HG02588 (cell line): ENCODE results near the gene GLI1.
"Not testable (repeated sequence)": the region's sequence is repeated elsewhere in the genome, so short reads cannot be mapped to it uniquely, and the experiment has no call there.

Experiments used
- ATAC-seq: cut with Tn5 transposase; IDR thresholded peaks from one replicate; pipeline ENCODE4 v1.9.1; 2021; ENCODE audit warnings: mild to moderate bottlenecking, moderate library complexity; ENCODE audit not compliant: unreplicated experiment

The GLI1 gene

DNA sequence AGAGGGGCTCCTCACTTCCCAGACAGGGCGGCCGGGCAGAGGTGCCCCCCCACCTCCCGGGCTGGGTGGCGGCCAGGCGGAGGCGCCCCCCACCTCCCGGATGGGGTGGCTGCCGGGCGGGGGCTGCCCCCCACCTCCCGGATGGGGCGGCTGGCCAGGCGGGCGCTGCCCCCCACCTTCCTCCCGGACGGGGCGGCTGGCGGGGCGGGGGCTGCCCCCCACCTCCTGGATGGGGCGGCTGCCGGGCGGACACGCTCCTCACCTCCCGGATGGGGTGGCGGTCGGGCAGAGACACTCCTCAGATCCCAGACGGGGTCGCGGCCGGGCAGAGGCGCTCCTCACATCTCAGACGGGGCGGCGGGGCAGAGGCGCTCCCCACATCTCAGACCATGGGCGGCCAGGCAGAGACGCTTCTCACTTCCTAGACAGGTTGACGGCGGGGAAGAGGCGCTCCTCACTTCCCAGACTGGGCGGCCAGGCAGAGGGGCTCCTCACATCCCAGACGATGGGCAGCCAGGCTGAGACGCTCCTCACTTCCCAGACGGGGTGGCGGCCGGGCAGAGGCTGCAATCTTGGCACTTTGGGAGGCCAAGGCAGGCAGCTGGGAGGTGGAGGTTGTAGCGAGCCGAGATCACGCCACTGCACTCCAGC lies 35.6 kb downstream of the GLI1 start:
- not testable (repeated sequence) for ATAC-seq

DNA sequence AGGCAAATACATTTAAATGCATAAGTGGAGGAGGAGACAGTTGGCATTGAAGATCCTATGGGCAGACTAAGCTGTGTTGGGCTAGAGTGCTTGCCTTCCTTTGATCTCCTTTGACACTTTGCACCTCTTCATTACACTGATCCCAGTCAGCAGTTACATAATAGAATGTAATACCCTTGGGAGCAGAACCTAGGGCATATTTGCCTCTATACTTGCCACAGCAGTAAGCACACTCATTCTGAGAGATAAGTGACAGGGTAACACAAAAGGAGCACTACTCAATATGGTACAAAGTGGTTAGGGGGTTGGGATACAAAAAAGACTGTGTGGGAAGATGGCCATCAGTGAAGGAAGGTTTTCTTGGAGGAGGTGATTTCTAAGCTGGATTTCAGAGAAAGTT lies 37.2 kb downstream of the GLI1 start:
- no peak for ATAC-seq

DNA sequence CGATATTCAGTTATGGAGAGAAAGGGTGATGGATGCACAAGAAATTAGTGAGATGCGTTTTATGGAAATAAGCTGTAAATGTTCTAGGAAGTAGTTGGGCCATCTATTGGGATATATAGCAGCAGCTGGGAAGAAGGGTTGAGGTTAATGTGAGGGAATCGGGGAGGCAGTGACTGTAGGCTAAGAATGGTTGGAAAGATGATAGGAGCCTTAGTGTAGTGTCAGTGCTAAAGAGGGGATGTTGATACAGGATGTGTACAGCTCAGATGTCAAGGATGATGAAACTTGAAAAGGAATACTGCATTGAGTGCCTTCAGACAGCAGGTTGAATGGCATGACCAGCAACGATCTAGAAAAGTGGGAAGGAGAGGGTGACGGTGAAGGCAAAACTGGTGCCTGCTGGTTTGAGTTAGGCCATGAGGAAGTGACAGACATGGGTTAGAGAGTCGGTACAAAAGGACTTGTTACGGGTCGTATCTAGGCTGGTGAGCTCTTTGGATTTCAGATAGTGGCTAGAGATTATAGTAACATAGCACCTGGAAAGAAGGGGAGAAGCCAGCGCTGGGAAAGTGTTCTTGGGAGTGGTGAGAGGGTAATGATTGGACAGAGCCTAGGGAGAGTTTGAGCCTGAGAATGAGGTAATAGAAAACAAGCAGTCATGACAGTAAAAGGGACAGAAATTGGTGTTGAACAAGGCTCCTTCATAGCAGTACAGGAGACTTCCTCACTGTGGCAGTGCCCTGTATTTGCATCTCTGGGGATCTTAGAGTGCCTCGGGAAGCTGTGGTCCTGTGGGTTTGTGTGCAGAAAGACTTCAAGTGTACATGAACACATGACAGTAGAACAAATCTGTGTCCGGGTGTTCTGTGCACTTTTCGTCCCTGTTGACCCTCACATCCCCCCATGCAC lies 37.9 kb downstream of the GLI1 start:
- no peak for ATAC-seq

DNA sequence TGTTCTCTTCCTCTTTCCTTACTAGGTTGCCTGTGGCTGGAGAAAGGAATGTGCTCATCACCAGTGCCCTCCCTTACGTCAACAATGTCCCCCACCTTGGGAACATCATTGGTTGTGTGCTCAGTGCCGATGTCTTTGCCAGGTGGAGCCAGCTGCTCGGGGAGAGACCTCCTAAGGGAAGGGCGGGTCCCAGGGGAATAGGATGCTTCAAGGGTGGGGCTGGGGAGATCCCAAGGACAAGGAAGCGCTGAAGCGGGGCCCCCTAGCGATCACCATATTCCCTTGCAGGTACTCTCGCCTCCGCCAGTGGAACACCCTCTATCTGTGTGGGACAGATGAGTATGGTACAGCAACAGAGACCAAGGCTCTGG lies 38.5 kb downstream of the GLI1 start:
- ATAC-seq: no peak

DNA sequence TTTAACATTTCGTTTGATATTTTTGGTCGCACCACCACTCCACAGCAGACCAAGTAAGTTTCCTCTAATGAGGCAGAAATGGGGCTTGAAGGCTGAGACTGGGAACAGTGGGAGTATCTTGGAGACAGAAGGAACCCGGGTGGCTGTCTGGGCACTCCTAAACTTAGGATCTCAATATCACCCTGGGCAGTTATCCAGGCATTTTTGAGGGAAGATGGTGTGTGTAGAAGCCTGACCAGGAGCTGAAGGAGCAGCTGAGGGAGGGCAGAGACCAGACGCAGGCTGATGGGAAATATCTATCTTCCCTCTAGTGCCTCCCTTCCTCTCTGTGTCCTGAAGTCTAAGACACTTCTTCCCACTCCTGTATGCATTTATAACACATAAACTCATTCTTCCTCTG lies 39.0 kb downstream of the GLI1 start:
- no peak for ATAC-seq

DNA sequence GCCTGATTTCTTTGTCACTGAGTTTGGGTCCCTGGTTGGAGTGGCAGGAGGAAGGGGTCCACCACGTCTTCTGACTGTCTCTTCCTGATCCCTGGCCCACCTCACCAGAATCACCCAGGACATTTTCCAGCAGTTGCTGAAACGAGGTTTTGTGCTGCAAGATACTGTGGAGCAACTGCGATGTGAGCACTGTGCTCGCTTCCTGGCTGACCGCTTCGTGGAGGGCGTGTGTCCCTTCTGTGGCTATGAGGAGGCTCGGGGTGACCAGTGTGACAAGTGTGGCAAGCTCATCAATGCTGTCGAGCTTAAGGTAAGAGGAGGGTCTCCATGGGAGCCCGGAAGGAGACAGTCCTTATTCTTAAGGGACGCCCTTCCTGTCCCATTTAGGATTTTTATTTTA lies 40.6 kb downstream of the GLI1 start:
- ATAC-seq: no peak

DNA sequence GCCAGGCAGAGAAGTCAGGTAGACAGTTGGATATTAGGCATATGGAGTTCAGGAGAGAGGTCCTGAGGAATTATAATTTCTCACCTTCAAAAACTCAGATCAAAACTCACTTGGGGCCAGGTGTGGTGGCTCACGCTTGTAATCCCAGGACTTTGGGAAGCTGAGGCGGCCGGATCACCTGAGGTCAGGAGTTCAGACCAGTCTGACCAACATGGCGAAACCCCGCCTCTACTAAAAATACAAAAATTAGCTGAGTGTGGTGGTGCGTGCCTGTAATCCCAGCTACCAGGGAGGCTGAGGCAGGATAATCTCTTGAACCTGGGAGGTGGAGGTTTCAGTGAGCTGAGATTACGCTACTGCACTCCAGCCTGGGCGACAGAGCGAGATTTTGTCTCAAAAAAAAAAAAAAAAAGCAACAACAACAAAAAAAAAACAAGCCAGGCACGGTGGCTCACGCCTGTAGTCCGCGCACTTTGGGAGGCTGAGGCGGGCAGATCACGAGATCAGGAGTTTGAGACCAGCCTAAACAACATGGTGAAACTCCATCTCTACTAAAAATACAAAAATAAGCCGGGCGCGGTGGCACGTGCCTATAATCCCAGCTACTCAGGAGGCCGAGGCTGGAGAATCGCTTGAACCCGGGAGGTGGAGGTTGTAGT lies 42.9 kb downstream of the GLI1 start:
- ATAC-seq: not testable (repeated sequence)

DNA sequence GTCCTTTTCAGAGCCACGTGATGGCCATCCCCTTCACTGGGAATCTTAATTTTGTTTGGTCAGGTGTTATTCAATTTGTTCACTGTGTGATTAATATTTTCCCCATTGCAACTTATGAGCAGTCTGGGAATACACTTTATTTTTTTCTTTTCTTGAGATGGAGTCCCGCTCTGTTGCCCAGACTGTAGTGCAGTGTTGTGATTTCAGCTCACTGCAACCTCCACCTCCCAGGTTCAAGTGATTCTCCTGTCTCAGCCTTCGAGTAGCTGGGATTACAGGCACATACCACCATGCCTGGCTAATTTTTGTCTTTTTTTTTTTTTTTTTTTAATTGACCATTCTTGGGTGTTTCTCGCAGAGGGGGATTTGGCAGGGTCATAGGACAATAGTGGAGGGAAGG lies 47.0 kb downstream of the GLI1 start:
- ATAC-seq: not testable (repeated sequence)

DNA sequence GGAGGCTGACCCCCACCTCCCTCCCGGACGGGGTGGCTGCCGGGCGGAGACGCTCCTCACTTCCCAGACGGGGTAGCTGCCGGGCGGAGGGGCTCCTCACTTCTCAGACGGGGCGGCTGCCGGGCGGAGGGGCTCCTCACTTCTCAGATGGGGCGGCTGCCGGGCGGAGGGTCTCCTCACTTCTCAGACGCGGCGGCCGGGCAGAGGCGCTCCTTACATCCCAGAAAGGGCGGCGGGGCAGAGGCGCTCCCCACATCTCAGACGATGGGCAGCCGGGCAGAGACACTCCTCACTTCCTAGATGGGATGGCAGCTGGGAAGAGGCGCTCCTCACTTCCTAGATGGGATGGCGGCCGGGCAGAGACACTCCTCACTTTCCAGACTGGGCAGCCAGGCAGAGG lies 48.2 kb downstream of the GLI1 start:
- ATAC-seq: not testable (repeated sequence)

DNA sequence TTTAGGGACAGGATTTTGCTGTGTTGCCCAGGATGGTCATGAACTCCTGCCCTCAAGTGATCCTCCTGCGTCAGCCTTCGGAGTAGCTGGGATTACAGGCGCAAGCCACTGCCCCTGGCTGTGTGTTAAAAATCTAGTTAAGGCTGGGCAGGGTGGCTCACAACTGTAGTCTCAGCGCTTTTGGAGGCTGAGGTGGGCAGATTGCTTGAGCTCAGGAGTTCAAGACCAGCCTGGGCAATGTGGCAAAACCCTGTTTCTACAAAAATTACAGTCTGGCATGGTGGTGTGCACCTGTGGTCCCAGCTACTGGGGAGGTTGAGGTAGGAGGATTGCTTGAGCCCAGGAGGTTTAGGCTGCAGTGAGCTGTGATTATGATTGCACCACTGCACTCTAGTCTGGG lies 51.6 kb downstream of the GLI1 start:
- no peak for ATAC-seq

DNA sequence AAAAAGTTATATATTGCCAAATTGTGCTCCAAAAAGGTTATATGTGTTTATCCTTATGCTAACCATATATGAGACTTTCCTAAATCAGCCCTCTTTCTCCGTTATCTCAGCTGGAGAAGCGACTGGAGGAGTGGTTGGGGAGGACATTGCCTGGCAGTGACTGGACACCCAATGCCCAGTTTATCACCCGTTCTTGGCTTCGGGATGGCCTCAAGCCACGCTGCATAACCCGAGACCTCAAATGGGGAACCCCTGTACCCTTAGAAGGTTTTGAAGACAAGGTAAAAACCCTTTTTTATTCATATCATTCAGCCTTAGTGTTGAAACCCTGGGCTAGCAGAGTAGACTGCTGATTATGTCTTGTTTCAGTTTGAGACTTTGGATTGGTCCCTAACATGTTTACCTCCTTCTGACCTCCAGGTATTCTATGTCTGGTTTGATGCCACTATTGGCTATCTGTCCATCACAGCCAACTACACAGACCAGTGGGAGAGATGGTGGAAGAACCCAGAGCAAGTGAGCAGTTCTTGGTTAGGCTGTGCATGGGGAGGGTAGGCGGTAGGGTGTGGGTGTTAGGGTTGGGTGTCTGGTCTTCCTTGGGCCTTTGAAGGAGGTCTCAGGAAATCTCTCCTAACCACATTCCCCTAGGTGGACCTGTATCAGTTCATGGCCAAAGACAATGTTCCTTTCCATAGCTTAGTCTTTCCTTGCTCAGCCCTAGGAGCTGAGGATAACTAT lies 52.2 kb downstream of the GLI1 start:
- ATAC-seq: no peak

DNA sequence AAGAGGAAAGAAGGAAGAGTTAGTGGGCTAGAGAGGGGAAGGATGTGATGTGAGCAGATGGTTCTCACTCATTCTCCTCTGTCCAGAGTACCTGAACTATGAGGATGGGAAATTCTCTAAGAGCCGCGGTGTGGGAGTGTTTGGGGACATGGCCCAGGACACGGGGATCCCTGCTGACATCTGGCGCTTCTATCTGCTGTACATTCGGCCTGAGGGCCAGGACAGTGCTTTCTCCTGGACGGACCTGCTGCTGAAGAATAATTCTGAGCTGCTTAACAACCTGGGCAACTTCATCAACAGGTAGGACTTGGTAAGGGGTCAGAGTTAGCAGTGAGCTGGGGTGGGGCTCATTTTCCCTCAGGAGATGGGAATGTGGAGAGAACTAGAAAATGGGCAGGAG lies 53.1 kb downstream of the GLI1 start:
- ATAC-seq: no peak

DNA sequence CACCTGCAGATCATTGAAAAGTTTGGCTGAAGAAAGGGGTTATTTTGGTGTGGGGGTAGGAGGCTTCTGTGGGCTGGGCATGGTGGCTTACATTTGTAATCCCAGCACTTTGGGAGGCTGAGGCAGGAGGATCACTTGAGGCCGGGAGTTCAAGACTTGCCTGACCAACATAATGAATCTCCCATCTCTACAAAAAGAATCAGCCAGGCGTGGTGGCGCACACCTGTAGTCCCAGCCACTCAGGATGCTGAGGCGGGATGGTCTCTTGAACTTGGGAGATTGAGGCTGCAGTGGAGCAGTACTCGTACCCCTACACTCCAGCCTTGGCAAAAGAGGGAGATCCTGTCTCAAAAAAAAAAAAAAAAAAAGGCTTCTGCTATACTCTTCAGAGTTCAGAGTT lies 53.7 kb downstream of the GLI1 start:
- ATAC-seq: no peak

DNA sequence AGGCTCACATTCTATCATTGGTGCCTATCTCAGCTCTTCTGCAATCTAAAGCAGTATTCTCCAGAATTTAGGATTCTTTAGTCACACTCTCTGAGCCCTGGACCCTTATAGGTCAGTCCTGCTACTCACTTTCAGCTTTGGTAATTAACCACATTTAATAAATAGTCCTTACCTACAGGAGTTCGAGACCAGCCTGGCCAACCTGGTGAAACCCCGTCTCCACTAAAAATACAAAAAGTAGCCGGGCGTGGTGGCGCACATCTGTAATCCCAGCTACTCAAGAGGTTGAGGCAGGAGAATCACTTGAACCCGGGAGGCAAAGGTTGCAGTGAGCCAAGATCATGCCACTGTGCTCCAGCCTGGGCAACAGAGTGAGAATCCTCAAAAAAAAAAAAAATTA lies 54.1 kb downstream of the GLI1 start:
- not testable (repeated sequence) for ATAC-seq

DNA sequence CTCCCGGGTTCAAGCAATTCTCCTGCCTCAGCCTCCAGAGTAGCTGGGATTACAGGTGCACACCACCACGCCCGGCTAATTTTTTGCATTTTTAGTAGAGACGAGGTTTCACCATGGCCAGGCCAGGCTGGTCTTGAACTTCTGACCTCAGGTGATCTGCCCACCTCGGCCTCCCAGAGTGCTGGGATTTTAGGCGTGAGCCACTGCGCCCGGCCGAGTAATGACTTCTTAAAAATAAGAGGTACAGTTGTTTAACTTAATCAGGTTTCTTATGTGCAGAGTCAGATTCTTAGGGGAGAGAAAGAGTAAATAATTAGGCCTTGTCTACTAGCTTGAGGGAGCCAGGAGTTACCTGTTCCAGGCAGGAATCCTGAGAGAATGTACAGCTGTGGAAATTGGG lies 54.7 kb downstream of the GLI1 start:
- not testable (repeated sequence) for ATAC-seq

DNA sequence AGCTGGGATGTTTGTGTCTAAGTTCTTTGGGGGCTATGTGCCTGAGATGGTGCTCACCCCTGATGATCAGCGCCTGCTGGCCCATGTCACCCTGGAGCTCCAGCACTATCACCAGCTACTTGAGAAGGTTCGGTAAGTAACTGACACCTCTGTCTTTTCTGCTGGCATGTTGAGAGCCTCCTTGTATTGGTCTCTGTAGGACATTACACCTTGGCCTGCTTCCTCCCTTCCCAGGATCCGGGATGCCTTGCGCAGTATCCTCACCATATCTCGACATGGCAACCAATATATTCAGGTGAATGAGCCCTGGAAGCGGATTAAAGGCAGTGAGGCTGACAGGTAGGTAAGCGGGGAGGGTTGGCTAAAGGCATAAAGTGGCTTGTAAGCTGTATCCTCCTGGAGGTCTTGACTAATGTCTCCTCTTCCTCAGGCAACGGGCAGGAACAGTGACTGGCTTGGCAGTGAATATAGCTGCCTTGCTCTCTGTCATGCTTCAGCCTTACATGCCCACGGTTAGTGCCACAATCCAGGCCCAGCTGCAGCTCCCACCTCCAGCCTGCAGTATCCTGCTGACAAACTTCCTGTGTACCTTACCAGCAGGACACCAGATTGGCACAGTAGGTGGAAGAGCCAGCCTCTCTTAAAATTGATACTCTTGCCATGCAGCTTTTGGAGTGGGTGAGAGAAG lies 55.3 kb downstream of the GLI1 start:
- ATAC-seq: no peak

DNA sequence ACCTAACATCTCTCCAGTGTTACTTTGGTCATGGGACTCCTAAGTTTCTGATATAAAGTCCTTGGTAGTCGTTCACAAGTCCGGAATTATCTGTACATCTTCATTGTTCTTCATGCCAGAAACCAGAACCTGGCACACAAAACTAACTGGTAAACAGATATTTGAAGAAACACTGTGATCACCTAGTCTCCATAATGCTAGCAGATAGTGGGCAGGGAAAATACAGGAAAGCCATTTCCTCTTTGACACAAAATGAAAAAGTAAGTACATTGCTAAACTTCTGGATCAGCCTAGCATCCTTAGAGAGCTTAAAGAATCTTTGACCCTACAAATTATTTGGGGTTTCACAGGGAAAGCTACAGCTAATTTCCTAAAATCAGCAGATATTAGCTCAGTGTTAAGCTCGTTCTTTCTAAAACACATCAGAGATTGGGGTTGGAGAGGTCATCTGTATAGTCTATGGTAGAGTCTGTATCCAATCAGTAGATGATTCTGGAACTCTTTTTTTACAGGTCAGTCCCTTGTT lies 55.9 kb downstream of the GLI1 start:
- ATAC-seq: no peak

DNA sequence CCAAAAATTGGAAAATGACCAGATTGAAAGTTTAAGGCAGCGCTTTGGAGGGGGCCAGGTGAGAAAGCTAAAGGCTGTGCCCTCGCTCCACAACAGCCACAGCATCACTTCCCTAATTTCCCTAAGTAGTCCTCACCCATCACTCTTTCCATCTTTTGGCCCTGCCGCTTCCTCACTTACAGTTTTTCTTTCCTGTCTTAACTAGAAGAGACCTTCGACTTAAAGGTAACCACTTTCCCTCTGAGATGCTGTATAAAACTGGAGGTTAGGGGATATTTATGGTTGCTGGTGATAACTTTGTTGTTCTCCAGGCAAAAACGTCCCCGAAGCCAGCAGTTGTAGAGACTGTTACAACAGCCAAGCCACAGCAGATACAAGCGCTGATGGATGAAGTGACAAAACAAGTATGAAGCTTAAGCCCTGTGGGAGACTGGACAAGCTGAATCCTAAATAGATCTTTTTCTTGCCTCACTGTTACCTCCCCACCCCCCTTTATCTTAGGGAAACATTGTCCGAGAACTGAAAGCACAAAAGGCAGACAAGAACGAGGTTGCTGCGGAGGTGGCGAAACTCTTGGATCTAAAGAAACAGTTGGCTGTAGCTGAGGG lies 56.5 kb downstream of the GLI1 start:
- no peak for ATAC-seq

DNA sequence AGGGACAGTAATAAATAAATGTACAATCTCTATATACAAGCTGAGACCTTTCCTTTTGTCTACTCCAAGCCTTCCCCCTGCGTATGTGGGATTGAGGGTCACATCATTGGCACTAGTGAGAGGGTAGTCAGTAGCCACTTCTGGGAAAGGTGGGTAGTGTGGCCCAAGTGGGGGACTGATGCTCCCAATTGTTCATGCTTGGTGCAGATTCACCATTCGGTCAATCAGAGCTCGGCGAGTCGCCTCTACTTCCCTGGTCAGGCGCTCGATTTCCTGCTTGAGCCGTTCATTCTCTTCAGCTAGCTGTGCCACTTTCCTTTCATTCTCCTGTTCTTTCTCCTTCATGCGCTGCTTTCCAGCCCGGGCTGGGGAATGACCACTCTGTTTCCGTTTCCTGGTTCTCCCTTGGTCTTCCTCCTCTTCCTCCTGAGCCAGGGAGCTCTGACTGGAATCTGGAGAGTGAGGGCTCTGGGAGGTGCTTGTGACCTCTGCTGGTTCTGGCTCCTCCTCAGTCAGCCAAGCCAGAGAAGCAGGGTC lies 57.1 kb downstream of the GLI1 start:
- no peak for ATAC-seq

DNA sequence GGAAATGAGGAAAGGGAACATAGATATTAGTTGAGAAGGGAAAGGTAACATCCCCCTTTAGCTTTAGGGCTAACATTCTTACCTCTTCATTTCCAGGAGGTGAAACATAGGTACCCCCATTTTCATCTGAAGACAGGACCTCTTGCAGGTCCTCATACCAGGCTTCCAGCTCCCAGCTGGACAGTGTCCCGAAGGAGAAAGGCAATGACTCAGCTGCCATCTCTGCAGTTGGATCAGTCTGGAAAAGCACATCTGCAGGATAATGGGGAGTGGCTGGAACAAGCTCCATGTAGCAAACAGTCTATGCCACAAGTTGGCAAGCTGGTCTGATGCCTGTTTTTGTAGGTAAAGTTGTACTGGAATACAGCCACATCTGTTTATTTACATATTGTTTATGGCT lies 57.6 kb downstream of the GLI1 start:
- no peak for ATAC-seq
